Naive thymus-derived CD4-positive, alpha-beta T cell (primary cell): ENCODE data around the gene RHOH. TPM values are rescaled to one million over a fixed set of nuclear protein-coding genes. Genes with fewer than 3 reads are reported as not detected.
A peak's percentile ranks its signal among the peaks of the same experiment; 100 is the strongest.

ENCODE experiments used
- ATAC-seq: fragments of 150-1000 bp; cut with Tn5 transposase; 2 replicates; pipeline ENCODE4 v1.10.0; 2021; ENCODE audit warnings: mild to moderate bottlenecking, moderate library complexity
- CTCF ChIA-PET: fragments of 350-600 bp; sonication (Branson Sonifier 250); formaldehyde crosslinking; loops from one replicate; lab custom pipeline; 2021; ENCODE audit warnings: antibody characterized with exemption; lab: Charles Lee
- POLR2A ChIA-PET: fragments of 350-600 bp; sonication (Branson Sonifier 250); formaldehyde crosslinking; loops from one replicate; lab custom pipeline; 2021; ENCODE audit warnings: antibody characterized with exemption, inconsistent platforms; lab: Charles Lee
- DNase-seq, 9 donors: peaks; one replicate each; pipeline versions ENCODE4 v3.0.0 to v3.0.0-alpha.2; 2020 to 2022; ENCODE audit warnings: mixed read lengths in 1 of 9
- H3K27ac ChIP-seq: one replicate; pipeline ENCODE4 v1.7.0; 2013; ENCODE audit warnings: mild to moderate bottlenecking, low read depth, low read length, moderate library complexity
- H3K27me3 ChIP-seq, 2 donors: one replicate each; pipeline ENCODE4 v1.7.0; 2013; ENCODE audit warnings: low read length in 2 of 2, mild to moderate bottlenecking in 2 of 2, moderate library complexity in 2 of 2; ENCODE audit not compliant: control insufficient read depth in 2 of 2, insufficient read depth in 2 of 2
- H3K36me3 ChIP-seq, 3 experiments: 1 replicate in 2 of 3; 2 replicates in 1 of 3; pipeline ENCODE4 v1.7.0; 2013; ENCODE audit warnings: low read length in 3 of 3, mild to moderate bottlenecking in 3 of 3, moderate library complexity in 1 of 3; ENCODE audit not compliant: insufficient read depth in 3 of 3, control insufficient read depth in 2 of 3
- H3K4me1 ChIP-seq, 2 donors: one replicate each; pipeline ENCODE4 v1.7.0; 2013; ENCODE audit warnings: low read length in 2 of 2, mild to moderate bottlenecking in 2 of 2, moderate library complexity in 1 of 2; ENCODE audit not compliant: control insufficient read depth in 2 of 2, insufficient read depth in 2 of 2
- H3K4me3 ChIP-seq: 2 replicates; pipeline ENCODE4 v1.7.0; 2013; ENCODE audit warnings: mild to moderate bottlenecking, low read length
- H3K9me3 ChIP-seq, 3 experiments: 1 replicate in 2 of 3; 2 replicates in 1 of 3; pipeline ENCODE4 v1.7.0; 2013; ENCODE audit warnings: low read length in 3 of 3; ENCODE audit not compliant: control insufficient read depth in 2 of 3
- H3K27ac Mint-ChIP-seq, 9 donors: one replicate each; pipeline ENCODE4 v1.8.0; 2020 to 2022; ENCODE audit warnings: mixed read lengths in 9 of 9, mild to moderate bottlenecking in 8 of 9, moderate library complexity in 5 of 9, inconsistent platforms in 2 of 9
- H3K27me3 Mint-ChIP-seq, 5 donors: one replicate each; pipeline ENCODE4 v1.8.0; 2021 to 2022; ENCODE audit warnings: mixed read lengths in 5 of 5, mild to moderate bottlenecking in 1 of 5
- H3K36me3 Mint-ChIP-seq, 5 donors: one replicate each; pipeline ENCODE4 v1.8.0; 2020 to 2022; ENCODE audit warnings: mixed read lengths in 5 of 5, mild to moderate bottlenecking in 3 of 5, inconsistent platforms in 1 of 5
- H3K4me1 Mint-ChIP-seq, 7 donors: one replicate each; pipeline ENCODE4 v1.8.0; 2020 to 2022; ENCODE audit warnings: mixed read lengths in 7 of 7, mild to moderate bottlenecking in 3 of 7, inconsistent platforms in 1 of 7
- H3K4me3 Mint-ChIP-seq, 10 donors: one replicate each; pipeline ENCODE4 v1.8.0; 2020 to 2022; ENCODE audit warnings: mild to moderate bottlenecking in 10 of 10, mixed read lengths in 10 of 10, moderate library complexity in 6 of 10, inconsistent platforms in 2 of 10
- H3K9me3 Mint-ChIP-seq, 11 donors: one replicate each; pipeline ENCODE4 v1.8.0; 2020 to 2022; ENCODE audit warnings: mixed read lengths in 11 of 11, mild to moderate bottlenecking in 4 of 11, inconsistent platforms in 1 of 11, moderate library complexity in 1 of 11
- intact Hi-C, 2 donors: fragments of 100-400 bp; cut with micrococcal nuclease; formaldehyde crosslinking; loops; one replicate each; pipeline ENCODE4 v1.15.1; 2023
- polyA plus RNA-seq, 2 donors: library from polyadenylated mRNA; unstranded; fragments of 300-500 nt; fragmentation: Illumina TruSeq; gene quantifications; one replicate each; pipeline ENCODE4 v1.2.3, GENCODE V29; 2021
- total RNA-seq, 6 experiments: library from RNA in 5 of 6; stranded (reverse) in 5 of 6; gene quantifications; 1 replicate in 5 of 6; 2 replicates in 1 of 6; pipeline ENCODE4 v1.2.3 and lab custom pipeline; 2021 to 2026

Gene RHOH
- total and polyA plus RNA-seq, 7 experiments from 2014 or later, result 160 to 479 (median 294) TPM

DNA sequence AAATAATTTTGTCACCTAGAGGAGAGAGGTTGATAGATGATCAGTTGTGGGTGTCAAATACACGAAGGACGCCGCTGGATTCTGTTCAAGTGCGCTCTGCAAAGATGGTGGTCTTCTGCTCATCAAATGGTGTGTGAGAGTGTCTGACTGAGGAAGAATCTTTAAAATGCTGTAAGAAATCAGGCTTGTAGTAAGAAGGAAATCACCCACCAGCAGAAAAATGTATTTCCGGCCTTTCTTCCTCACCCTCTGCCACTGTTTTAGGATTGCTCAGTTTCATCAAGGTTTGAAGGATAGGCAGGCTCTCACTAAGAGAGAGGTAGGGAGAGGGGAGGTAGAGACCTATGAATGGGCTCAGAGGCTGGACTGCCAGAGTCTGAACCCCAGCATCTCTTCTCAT, 28.7 kb downstream of the RHOH start:
- Histone ChIP-seq H3K27me3 (no peaks in the 10 kb centered on the region), H3K9me3 (no peaks in the 10 kb centered on the region), H3K4me3 (no peak overlapping the region), H3K36me3 (peaks cover 7 to 21% (median 18%) of the 10 kb centered on the region in 3 experiments), H3K27ac (peak overlapping the region; percentile 74), H3K4me1 (peaks cover 90 to 96% of the 10 kb centered on the region in 2 donors)
- Mint-ChIP-seq H3K27ac (peak overlapping the region; percentile 63 to 99 (median 94)), H3K4me3 (peak overlapping the region; percentile 70 to 90 (median 80)), H3K27me3 (no peaks in the 10 kb centered on the region), H3K4me1 (peaks cover 55 to 98% (median 89%) of the 10 kb centered on the region in 7 donors), H3K9me3 (peaks cover 0 to 12% (median 0%) of the 10 kb centered on the region in 11 donors), H3K36me3 (peaks cover 6 to 66% (median 47%) of the 10 kb centered on the region in 5 donors)
- peak; percentile 24 for ATAC-seq
- intact Hi-C loops, result loop anchor here in 1 of 2 donors (2.0 kb wide), 1 partner anchor 13 kb away; no protein-coding TSS in a partner anchor
- ChIA-PET POLR2A (interaction anchor here (0.6 to 3.7 kb wide), 14 partner anchors 10 to 86 kb away, joined by 3 to 50 read pairs (median 6); partner anchors contain the start of gene RHOH), CTCF (interaction anchor here (1.1 to 2.6 kb wide), 11 partner anchors 11 to 91 kb away, joined by 3 to 8 read pairs (median 3); no protein-coding TSS in a partner anchor)
- DNase-seq, result peak in 1 of 9 donors; percentile 40

DNA sequence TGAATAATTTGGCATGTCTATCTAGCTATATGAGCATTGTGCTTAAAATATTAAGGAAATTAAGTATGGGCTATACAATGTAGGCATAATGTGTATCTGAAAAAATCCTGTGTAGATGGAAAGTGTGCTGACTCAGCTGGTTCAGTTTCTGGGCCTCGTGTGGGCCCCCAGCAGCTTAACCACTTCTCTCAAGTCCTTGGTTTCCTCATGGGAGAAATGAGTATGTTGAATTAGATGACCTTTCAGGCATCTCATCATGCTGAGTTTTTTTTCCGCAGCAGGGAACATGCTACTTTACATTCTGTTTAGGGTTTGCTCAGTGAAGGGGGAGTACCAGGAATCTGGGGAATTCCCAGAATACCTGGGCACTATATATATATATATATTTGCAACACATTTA, 30.5 kb downstream of the RHOH start:
- peaks cover 6 to 66% (median 43%) of the 10 kb centered on the region in 5 donors for H3K36me3 Mint-ChIP-seq
- no peaks in the 10 kb centered on the region for H3K27me3 Mint-ChIP-seq
- Histone ChIP-seq H3K9me3 (no peaks in the 10 kb centered on the region), H3K4me1 (peaks cover 88 to 97% of the 10 kb centered on the region in 2 donors), H3K27ac (peak overlapping the region; percentile 74), H3K27me3 (no peaks in the 10 kb centered on the region), H3K36me3 (peaks cover 7 to 18% (median 7%) of the 10 kb centered on the region in 3 experiments), H3K4me3 (no peak overlapping the region)
- no peak for ATAC-seq
- peak overlapping the region; percentile 88 to 99 (median 94) for H3K27ac Mint-ChIP-seq
- peaks cover 61 to 98% (median 89%) of the 10 kb centered on the region in 7 donors for H3K4me1 Mint-ChIP-seq
- intact Hi-C loops, result loop anchor here in 1 of 2 donors (1.0 kb wide), 2 partner anchors 27 to 89 kb away; no protein-coding TSS in a partner anchor
- ChIA-PET POLR2A (interaction anchor here (0.7 to 3.7 kb wide), 15 partner anchors 11 to 276 kb away, joined by 3 to 50 read pairs (median 5); partner anchors contain the start of gene RHOH), CTCF (interaction anchor here (0.8 to 2.4 kb wide), 5 partner anchors 37 to 95 kb away, joined by 3 to 8 read pairs (median 3); no protein-coding TSS in a partner anchor)
- peak in 2 of 9 donors; percentile 60 to 65 for DNase-seq
- peaks cover 0 to 6% (median 0%) of the 10 kb centered on the region in 11 donors for H3K9me3 Mint-ChIP-seq
- H3K4me3 Mint-ChIP-seq, result peak overlapping the region; percentile 70 to 90 (median 78)

DNA sequence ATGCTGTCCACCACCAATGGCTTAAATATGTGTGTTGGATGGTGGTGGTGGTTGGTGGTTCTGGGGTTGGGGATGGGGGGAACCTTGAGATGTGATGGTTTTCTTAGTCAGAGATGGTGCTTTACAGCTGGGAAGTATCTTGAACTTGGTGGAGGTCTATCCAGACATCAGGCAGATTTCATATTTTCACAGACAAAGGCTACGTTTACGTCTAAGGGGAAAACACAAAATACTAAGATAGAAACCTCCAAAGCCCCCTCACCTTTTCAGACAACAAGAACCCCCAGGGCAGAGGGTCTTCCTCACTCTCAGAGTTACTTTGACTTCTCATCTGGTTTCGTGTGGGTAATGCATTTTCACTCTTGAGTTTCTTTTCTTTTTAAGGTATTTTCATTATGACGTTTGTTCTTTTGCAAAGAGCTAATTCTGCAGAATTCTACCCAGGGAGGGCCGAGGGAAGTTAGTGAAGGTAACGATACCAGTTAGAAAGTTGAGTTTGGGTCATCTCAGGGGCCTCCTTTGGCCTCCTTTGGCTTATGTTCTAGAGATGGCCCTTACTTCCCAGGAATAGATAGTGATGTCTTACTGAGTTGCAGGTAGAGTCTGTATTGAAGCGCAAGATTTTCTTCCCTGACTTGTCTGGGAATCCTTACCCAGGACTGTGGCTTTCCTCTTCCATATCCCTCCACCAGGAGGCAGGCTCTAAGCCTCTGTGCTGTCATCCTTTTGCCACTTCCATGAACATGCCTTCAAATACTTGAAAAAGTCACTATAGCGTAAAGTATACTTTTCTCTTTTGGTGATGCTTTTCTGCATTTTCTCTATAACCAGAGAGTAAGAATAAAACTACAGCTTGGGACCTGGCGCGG, 31.9 kb downstream of the RHOH start:
- peaks cover 12 to 62% (median 41%) of the 10 kb centered on the region in 5 donors for H3K36me3 Mint-ChIP-seq
- intact Hi-C loops, result loop anchor here (1.0 to 2.0 kb wide), 4 partner anchors 14 to 80 kb away; no protein-coding TSS in a partner anchor
- Histone ChIP-seq H3K9me3 (no peaks in the 10 kb centered on the region), H3K4me1 (peaks cover 86 to 98% of the 10 kb centered on the region in 2 donors), H3K4me3 (peak overlapping the region; percentile 21), H3K27ac (peak overlapping the region; percentile 74), H3K27me3 (no peaks in the 10 kb centered on the region), H3K36me3 (peaks cover 7 to 18% (median 10%) of the 10 kb centered on the region in 3 experiments)
- peak overlapping the region; percentile 87 to 99 (median 97) for H3K27ac Mint-ChIP-seq
- ChIA-PET POLR2A (interaction anchor here (0.8 to 6.5 kb wide), 17 partner anchors 9 to 81 kb away, joined by 3 to 63 read pairs (median 4); partner anchors contain the start of gene RHOH), CTCF (interaction anchor here (0.7 to 4.0 kb wide), 7 partner anchors 13 to 97 kb away, joined by 3 to 11 read pairs (median 5); no protein-coding TSS in a partner anchor)
- ATAC-seq, result no peak
- H3K4me3 Mint-ChIP-seq, result peak overlapping the region; percentile 74 to 87 (median 81)
- H3K4me1 Mint-ChIP-seq, result peaks cover 58 to 100% (median 90%) of the 10 kb centered on the region in 7 donors
- H3K9me3 Mint-ChIP-seq, result peaks cover 0 to 10% (median 0%) of the 10 kb centered on the region in 11 donors
- peak in 1 of 9 donors; percentile 23 for DNase-seq
- H3K27me3 Mint-ChIP-seq, result no peaks in the 10 kb centered on the region

DNA sequence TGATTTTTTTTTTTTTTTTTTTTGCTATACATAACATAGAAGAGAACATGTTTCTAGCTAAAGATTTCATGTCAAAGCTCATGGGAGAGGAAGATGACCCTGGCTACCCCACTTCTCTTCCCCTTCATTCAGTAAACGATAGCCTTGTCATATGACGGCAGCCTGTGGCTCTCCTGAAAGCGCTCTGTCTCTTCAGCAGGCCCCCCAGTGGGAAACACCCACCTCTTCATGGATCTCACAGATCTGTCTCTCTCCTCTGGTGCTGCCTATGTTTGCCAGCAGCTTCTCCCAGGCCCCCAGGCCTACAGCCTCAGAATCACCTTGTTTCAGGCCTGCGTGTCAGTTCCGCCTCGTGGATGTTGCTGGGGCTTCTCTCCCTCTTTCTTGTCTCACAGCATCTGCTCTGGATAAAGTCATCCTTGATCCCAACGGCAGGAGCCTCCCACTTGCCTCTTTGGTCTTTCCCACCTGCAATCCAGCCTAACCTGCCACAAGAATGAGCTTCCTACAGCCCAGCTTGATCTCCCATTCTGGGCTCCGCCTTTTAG, 34.6 kb downstream of the RHOH start:
- peaks cover 0 to 6% (median 0%) of the 10 kb centered on the region in 11 donors for H3K9me3 Mint-ChIP-seq
- Histone ChIP-seq H3K4me3 (peak overlapping the region; percentile 18), H3K9me3 (no peaks in the 10 kb centered on the region), H3K4me1 (peaks cover 74 to 97% of the 10 kb centered on the region in 2 donors), H3K27ac (peak overlapping the region; percentile 74), H3K27me3 (no peaks in the 10 kb centered on the region), H3K36me3 (peaks cover 0 to 9% (median 0%) of the 10 kb centered on the region in 3 experiments)
- peaks cover 66 to 98% (median 88%) of the 10 kb centered on the region in 7 donors for H3K4me1 Mint-ChIP-seq
- H3K27ac Mint-ChIP-seq, result peak overlapping the region; percentile 87 to 99 (median 97)
- DNase-seq (peak in 1 of 9 donors; percentile 27), ATAC-seq (peak; percentile 7)
- H3K36me3 Mint-ChIP-seq, result peaks cover 12 to 59% (median 38%) of the 10 kb centered on the region in 5 donors
- H3K4me3 Mint-ChIP-seq, result peak overlapping the region; percentile 74 to 87 (median 84)
- intact Hi-C loops, result loop anchor here in 1 of 2 donors (1.0 to 2.0 kb wide), 2 partner anchors 31 to 70 kb away; no protein-coding TSS in a partner anchor
- ChIA-PET CTCF (interaction anchor here (0.6 to 4.0 kb wide), 18 partner anchors 9 to 94 kb away, joined by 3 to 12 read pairs (median 5); no protein-coding TSS in a partner anchor), POLR2A (interaction anchor here (0.7 to 6.5 kb wide), 20 partner anchors 8 to 175 kb away, joined by 3 to 63 read pairs (median 15); partner anchors contain the start of gene RHOH)
- H3K27me3 Mint-ChIP-seq, result no peaks in the 10 kb centered on the region

DNA sequence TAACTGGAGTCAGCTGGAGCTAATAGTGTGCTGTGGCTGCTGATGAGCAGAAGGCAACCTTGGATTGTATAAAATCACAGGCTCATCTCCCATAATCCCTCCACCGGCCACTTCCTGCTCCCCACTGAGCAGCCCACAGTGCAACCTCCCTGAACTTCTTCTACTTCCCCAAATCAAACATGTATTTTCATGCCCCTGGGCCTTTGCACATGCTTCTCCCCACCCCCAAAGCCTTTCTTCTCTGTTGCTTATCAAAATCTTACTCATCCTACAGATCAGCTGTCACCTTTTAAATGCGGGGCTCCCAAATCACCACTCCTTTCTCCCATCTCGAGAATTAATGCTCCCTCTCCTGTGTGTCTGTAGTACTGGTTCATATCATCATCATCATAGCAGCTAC, 35.8 kb downstream of the RHOH start:
- CTCF ChIA-PET, result no interaction called here
- Histone ChIP-seq H3K4me1 (peaks cover 74 to 96% of the 10 kb centered on the region in 2 donors), H3K4me3 (peak overlapping the region; percentile 14), H3K9me3 (no peaks in the 10 kb centered on the region), H3K27ac (peak overlapping the region; percentile 74), H3K36me3 (peaks cover 0 to 7% (median 0%) of the 10 kb centered on the region in 3 experiments), H3K27me3 (no peaks in the 10 kb centered on the region)
- Mint-ChIP-seq H3K27me3 (no peaks in the 10 kb centered on the region), H3K4me3 (peak overlapping the region; percentile 62 to 87 (median 69)), H3K4me1 (peaks cover 59 to 98% (median 89%) of the 10 kb centered on the region in 7 donors), H3K9me3 (peaks cover 0 to 6% (median 0%) of the 10 kb centered on the region in 11 donors), H3K36me3 (peaks cover 12 to 51% (median 32%) of the 10 kb centered on the region in 5 donors), H3K27ac (peak overlapping the region; percentile 38 to 99 (median 97))
- DNase-seq (no peak), ATAC-seq (no peak)
- POLR2A ChIA-PET, result interaction anchor here (0.7 to 6.5 kb wide), 15 partner anchors 10 to 84 kb away, joined by 3 to 63 read pairs (median 20); partner anchors contain the start of gene RHOH
- intact Hi-C loops, result no loop called here
